ENCODE data around the gene TSPAN17. TPM values are rescaled to one million over a fixed set of nuclear protein-coding genes. Genes with fewer than 3 reads are reported as not detected.

Gene TSPAN17
- total RNA-seq, 1 experiment from 2014 or later = 67.7 TPM

GRCh38 chr5:176620333-176620981 lies 26.8 kb upstream of the TSPAN17 start:
- no peak for DNase-seq (ENCODE audit: low spot score)

DNA sequence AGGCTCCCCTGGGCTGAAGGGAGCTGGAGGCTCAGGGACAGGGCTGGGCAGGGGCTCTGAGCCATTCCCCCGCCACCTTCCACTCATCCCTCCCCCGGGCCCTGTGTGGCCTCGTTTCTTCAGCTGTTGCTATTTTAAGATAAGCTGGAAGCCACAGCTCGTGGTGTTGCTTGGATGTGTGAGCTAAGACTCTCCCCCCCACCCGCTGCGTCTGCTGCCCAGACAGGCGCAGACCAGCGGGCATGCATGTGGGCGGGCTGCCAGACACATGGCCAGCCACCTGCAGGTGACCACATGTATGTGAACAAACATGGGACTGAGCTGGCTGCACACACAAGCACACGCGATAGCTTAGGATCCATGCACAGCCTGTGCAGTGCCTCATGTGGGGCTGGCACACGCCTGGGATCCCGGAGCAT lies 25.6 kb upstream of the TSPAN17 start:
- DNase-seq (ENCODE audit: low spot score) = peak; percentile 46

DNA sequence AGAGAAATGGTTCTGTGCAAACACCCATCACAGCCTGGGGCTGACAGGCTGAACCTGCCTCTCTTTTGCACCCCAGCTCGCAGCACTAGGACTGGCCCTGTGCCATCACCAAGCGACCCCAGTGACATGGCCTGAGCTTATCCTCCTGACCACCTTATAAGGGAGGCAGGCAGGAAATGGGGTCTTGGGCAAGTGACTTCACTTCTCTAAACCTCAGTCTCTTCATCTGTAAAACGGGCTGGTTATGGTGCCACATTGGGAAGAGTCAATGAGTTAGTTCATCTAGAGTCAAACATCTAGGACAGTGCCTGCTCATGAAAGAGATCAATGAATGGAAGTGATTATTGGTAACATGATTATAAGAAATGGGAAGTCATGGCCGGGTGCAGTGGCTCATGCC lies 23.1 kb upstream of the TSPAN17 start:
- no peak for DNase-seq (ENCODE audit: low spot score)

GRCh38 chr5:176624938-176625337 lies 22.3 kb upstream of the TSPAN17 start:
- no peak for DNase-seq (ENCODE audit: low spot score)

GRCh38 chr5:176625512-176625911 lies 21.8 kb upstream of the TSPAN17 start:
- DNase-seq (ENCODE audit: low spot score) = no peak

- DNase-seq (ENCODE audit: low spot score) = no peak
Measured at GRCh38 chr5:176625966-176626875, 21.1 kb upstream of the TSPAN17 start.

GRCh38 chr5:176626876-176627236 lies 20.4 kb upstream of the TSPAN17 start:
- DNase-seq (ENCODE audit: low spot score) = no peak

- DNase-seq (ENCODE audit: low spot score) = no peak
Measured at GRCh38 chr5:176627582-176627981, 19.7 kb upstream of the TSPAN17 start.

DNA sequence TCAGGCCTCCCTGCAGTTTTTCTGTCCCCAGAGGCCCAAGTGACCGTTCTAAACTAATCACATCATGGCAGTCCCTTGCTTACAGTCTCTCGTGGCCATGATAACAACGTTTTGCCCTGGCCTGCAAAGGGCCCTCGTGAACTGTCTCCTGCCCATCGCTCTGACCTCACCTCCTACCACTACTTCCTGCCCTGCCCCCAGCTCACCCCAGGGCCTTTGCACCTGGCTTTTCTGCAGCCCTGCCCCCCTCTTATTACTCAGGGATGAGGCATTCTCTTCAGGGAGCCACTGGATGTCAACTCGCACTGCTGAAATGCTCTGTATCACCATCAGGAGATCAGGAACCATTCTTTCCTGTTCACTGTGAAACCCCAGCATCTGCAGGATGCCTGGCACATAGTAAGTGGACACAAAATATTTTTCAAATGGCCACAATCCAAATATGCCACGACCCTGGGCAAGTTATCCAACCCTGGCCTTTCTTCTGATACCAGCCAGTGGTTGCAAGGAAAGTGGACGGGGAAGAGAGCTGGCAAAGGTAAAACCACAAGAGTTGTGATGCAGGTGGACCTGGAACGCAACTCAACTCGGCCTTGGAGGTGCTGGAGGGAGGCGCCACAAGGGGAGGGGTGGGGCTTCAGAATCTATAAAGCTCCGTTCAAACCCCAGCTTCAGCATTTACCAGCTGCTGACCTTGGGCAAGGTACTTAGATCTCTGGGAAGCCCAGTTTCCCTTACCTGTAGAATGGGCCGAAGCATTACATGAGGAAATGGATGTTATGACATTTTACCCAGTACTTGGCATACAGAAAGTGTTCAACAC lies 18.7 kb upstream of the TSPAN17 start:
- DNase-seq (ENCODE audit: low spot score) = no peak

GRCh38 chr5:176629317-176629852 lies 17.9 kb upstream of the TSPAN17 start:
- DNase-seq (ENCODE audit: low spot score) = no peak

GRCh38 chr5:176629853-176630680 lies 17.2 kb upstream of the TSPAN17 start, which contains the start of the genes EIF4E1B and SNCB:
Gene EIF4E1B, plus strand, starts transcription at chr5:176630675. Its CDS starts 12,113 bp downstream, at chr5:176642788.
Gene SNCB, minus strand, starts transcription at chr5:176630534. Its CDS starts 880 bp downstream, at chr5:176629654.
- no peak for DNase-seq (ENCODE audit: low spot score)

DNA sequence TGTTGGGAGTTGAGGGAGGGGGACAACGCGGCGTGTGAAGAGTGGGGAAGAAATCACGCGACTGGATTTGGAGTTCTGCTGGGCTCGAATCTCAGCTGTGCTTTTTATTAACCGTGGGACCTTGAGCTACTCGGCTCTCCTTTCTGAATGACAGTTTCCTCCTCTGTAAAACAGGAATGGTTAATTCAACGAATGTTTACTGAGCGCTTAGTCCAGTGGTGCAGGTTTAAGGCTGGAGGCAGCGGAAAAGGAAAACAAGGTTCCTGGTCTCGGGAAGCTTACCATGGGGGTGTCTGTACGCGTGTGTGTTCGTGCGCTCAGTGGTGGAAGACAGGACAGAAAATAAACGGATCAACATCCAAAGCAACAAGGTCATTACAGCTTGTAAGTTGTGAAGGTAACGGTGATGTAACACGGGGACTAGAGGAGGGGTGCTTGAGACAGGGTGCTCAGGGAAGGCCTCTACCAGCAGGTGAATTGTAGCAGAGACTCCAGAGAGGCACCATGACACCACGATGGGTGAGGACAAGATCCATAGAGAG lies 16.5 kb upstream of the TSPAN17 start:
- DNase-seq (ENCODE audit: low spot score) = no peak

DNA sequence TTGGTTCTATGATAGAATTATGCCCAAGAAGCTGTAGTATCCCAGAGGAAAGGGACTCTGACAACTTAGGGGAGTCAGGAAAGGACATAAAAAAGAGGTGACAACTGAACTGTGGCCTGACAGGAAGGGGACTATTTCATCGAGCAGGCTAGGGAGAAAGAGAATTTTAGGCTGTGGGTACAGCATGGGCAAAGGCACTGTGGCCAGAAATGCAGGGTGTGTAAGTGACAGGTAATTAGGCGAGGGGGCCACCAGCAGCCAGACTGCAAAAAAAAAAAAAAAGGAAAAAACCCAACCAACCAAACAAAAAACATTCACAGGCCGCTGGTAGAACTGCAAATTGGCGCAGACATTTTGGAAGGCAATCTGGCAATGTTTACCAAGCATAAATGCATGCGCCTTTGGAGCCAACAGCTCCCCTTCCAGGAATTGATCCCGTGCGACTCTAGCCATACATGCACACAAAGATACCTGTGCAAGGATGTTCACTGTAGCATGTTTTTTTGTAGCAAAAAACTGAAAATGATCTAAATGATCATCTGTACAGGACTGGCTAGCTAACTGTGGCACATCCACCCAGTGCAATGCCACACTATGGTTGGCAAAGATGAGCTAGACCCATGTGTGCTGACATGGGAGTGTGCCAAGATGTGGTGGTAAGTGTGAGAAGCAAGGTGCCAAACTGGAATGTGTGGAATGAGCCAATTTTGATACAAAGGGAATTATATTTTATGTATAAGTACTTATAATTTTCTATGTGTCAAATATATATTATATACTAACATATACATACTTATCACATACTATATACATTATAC lies 15.7 kb upstream of the TSPAN17 start:
- no peak for DNase-seq (ENCODE audit: low spot score)

DNA sequence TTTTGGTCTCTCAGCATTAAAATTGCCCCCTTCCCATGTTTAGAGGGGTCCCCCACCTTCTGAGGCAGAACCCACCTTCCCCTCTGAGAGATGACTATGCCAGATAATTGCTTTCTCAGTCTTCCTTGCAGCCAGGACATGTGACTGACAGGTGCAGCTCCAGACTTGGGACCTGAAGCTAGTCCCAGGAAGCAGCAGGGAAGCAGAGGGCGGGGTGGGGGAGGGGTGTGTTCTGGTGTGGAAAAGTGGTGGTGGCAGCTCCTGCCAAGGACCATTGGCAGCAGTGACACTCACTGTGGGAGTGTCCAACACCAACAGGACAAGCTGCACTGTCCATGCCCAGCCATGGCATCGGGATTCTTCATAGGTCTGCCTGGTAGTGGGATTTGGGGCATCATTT lies 14.5 kb upstream of the TSPAN17 start:
- DNase-seq (ENCODE audit: low spot score) = no peak

DNA sequence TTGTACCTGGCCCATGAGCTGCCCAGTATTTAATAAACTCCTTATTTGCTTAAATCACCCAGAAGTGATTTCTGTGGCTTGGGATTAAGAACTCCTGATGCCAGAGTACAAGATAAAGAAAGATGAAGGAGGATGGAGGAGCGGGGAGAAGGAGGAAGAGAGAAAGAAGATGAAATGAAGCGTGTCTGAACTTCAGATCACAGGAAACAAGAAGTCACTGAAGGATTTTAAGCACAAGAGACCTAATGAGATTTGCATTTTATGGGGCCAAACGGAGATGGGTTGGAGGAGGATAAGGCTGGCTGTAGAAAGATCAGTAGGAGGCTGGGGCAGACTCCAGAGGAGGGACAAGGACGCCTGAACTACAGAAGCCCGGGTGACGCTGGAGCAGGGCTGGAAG lies 13.7 kb upstream of the TSPAN17 start:
- DNase-seq (ENCODE audit: low spot score) = no peak

GRCh38 chr5:176636426-176636825 lies 10.9 kb upstream of the TSPAN17 start:
- no peak for DNase-seq (ENCODE audit: low spot score)

- no peak for DNase-seq (ENCODE audit: low spot score)
Measured at GRCh38 chr5:176637556-176637955, 9.7 kb upstream of the TSPAN17 start.

GRCh38 chr5:176638437-176638836 lies 8.8 kb upstream of the TSPAN17 start:
- DNase-seq (ENCODE audit: low spot score) = no peak

GRCh38 chr5:176639208-176639607 lies 8.1 kb upstream of the TSPAN17 start:
- DNase-seq (ENCODE audit: low spot score) = no peak

- DNase-seq (ENCODE audit: low spot score) = peak; percentile 41
Measured at GRCh38 chr5:176639981-176640380, 7.3 kb upstream of the TSPAN17 start.
